GM19193 (cell line): Measurements from ENCODE around the gene MAST3.

Source experiments
- POLR2A ChIP-seq: IDR thresholded peaks from 4 replicates; pipeline ENCODE4 v1.6.1; 2011; ENCODE audit not compliant: insufficient read depth, insufficient read length; ENCODE audit errors: extremely low read depth

The MAST3 gene

DNA sequence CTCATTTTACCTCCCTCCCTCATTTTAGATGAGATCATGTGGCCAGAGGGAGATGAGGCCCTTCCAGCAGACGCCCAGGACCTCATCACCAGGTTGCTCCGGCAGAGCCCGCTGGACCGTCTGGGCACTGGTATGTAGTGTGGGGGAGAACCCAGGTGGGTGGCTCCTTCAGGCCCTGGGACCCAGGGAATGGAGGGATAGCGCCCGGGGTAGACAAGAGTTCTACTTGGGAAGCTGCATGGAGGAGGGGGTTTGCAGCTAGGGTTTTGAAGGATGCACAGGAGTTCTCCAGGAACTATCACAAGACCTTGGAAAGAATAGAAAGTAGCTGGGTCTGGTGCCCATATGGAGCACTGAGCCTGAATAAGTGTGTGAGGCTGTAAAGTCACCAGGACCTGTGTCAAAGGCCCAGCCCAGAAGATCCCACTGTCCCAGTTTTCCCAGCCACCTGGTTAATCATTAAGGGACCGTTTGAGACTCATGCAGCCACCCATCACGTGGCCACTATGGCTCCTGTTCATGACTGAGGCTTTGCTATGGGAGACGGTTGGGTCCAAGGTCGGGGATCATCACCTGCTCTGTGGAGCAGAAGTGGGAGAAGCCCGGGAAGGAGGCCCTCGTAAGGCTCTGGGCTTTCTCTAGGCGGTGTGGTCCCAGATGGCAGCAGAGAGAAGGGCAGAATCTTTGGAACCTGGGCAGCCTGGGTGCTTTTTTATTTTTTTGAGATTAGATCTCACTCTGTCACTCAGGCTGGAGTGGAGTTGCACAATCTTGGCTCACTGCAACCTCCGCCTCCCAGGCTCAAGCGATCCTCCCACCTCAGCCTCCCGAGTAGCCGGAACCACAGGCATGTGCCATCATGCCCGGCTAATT lies 38.4 kb downstream of the MAST3 start:
- TF ChIP-seq POLR2A = no peak

DNA sequence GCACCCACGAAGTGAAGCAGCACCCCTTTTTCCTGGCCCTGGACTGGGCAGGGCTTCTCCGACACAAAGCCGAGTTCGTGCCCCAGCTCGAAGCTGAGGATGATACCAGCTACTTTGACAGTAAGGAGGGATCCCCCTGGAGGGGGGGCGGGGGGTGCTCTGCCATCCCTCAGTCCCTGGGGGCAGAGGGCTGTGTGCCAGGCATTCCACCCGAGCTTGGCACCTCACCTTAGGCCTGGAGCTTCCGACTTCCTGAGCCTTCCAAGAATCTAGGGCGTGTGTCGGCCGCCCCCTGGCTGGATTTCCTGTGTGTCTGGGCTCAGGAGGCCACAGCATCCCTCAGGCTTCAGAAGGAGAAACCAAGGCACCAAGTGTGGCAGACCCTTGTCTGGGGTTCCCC lies 39.7 kb downstream of the MAST3 start:
- TF ChIP-seq POLR2A = no peak

DNA sequence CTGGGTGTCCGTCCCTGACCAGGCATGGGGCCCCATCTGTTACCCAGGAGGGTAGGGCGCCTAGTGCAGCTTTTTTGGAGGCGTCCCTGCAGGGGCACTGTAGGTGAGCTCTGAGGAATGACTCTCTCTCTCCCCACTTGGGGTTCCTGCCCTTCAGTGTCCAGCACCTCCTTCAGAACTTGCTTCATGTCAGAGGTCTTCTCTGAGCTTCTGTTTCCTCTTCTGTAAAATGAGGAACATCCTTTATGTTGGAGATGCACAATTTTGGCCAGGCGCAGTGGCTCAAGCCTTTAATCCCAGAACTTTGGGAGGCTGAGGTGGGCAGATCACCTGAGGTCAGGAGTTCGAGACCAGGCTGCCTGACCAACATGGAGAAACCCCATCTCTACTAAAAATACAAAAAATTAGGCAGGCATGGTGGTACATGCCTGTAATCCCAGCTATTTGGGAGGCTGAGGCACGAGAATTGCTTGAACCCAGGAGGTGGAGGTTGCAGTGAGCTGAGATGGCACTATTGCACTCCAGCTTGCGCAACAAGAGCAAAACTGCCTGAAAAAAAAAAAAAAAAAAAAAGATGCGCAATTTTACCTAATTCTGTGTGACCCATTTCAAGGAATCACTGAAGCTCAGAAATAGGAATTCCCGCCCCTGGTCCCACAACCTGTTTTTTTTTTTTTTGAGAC lies 40.2 kb downstream of the MAST3 start:
- TF ChIP-seq POLR2A = no peak

DNA sequence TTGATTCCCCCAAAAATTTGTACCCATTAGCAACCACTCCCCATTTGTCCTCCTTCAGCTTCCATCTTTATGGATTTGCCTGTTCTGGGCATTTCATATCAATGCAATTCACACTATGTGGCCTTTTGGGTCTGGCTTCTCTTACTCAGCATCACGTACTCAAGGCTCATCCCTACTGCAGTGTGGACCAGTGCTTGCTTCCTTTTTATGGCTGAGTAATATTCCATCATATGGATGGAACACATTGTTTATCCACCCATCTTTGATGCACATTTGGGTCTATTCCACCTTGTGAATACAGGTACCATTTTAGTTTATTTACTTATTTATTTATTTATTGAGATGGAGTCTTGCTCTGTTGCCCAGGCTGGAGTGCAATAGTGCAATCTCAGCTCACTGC lies 42.9 kb downstream of the MAST3 start:
- TF ChIP-seq POLR2A = no peak

DNA sequence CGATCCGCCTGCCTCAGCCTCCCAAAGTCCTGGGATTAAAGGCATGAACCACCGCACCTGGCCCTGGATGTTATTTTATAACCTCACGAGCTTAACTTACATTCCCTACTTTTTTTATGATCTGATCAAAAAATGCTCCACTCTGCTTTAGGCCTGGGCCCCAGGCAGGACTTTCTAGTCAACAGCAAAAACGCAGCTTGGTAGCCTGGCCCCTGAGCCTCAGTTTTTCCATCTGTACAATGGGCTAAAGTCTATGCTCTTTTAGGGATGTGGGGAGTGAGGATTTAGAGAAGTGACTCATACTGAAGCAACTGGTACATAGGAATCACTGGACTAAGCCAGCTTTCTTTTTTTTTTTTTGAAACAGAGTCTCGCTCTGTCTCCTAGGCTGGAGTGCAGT lies 43.5 kb downstream of the MAST3 start:
- TF ChIP-seq POLR2A = no peak

DNA sequence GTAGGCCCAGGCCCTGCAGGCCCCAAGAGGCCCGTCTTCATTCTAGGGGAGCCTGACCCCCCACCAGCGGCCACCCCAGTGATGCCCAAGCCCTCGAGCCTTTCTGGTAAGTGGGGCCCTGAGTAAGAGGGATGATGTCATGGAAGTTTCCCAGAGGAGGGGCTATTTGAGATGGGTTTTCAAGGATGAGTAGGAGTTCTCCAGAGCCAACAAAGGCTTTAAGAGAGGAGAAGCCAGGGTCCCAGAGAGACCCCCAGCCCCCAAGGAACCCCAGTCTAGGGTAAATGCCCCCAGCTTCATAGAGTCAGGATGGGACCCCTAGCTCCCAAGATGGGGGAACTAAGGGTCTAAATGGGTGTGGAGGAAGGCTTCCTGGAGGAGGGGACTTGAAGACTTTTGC lies 46.3 kb downstream of the MAST3 start:
- TF ChIP-seq POLR2A = no peak

DNA sequence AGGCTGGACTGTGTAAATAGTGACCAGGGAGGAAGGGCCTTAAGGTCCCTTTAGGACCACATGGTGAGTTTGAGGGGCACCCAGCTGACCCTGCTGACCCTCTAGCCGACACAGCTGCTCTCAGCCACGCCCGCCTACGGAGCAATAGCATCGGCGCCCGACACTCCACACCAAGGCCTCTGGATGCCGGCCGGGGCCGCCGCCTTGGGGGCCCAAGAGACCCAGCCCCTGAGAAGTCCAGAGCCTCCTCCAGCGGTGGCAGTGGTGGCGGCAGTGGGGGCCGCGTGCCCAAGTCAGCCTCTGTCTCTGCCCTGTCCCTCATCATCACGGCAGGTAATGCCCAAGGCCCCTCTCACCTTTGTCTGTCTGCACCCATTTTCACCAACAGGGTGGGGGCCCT lies 46.8 kb downstream of the MAST3 start:
- no peak for TF ChIP-seq POLR2A

DNA sequence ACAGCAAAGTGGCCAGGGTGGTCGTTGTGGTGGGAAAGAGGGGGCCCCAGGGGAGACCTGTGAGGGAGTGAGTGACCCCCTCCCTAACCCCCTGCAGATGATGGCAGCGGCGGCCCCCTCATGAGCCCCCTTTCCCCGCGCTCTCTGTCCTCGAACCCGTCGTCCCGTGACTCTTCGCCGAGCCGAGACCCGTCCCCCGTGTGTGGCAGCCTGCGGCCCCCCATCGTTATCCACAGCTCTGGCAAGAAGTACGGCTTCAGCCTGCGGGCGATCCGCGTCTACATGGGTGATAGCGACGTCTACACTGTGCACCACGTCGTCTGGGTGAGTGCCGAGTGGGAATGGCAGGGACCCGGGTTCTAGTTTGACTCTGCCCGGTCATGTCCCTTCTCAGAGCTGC lies 47.3 kb downstream of the MAST3 start:
- no peak for TF ChIP-seq POLR2A

DNA sequence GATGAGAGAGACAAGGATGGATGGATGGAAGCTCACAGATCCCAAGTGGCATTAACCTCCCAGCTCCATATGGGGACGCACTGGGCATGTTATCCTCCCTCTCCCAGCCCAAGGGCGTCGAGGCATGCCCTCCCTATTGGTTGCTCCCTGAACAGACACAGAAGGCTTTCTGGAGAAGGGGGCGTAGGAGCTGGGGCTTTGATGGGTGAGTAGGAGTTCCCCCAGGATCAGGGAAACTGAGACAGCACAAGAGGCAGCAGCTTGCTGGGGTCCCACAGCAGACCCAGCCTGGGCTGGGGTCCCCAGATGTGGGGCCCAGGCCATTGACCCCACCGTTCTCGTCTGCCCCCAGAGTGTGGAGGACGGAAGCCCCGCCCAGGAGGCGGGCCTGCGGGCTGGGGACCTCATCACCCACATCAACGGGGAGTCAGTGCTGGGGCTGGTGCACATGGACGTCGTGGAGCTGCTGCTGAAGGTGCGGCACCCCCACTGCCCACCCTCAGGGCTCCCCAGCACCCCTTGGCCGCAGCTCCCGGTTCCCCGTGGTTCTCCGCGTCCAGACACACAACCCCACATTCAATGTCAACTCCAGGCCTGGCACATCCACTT lies 47.9 kb downstream of the MAST3 start:
- no peak for TF ChIP-seq POLR2A

DNA sequence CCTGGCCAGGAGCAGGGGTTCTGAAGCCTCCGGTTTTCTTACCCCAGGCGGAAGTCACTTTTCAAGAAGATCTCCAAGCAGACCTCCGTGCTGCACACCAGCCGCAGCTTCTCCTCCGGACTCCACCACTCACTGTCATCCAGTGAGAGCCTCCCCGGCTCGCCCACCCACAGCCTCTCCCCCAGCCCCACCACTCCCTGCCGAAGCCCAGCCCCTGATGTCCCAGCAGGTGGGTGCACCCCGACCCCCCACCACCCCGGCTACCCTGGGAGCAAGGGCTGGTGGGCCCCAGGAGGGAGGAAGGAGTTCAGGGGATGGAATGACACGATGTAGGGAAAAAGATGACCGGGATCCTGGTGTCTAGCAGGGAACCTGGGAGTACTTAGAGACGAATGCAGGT lies 49.8 kb downstream of the MAST3 start:
- no peak for TF ChIP-seq POLR2A

DNA sequence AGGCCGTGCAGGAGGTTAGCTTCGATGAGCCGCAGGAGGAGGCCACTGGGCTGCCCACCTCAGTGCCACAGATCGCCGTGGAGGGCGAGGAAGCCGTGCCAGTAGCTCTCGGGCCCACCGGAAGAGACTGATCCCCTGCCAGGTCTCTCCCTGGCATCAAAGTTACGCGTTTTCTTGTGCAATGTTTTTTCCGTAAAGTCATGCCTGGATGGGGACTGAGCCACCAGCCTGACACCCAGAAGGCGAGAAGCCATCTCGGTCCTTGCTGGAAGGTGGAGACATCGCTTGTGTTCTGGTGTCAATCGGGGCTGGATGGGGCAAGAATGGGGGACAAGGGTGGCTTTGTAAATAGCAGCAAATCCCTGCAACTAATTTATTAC lies 52.0 kb downstream of the MAST3 start:
- TF ChIP-seq POLR2A = no peak

DNA sequence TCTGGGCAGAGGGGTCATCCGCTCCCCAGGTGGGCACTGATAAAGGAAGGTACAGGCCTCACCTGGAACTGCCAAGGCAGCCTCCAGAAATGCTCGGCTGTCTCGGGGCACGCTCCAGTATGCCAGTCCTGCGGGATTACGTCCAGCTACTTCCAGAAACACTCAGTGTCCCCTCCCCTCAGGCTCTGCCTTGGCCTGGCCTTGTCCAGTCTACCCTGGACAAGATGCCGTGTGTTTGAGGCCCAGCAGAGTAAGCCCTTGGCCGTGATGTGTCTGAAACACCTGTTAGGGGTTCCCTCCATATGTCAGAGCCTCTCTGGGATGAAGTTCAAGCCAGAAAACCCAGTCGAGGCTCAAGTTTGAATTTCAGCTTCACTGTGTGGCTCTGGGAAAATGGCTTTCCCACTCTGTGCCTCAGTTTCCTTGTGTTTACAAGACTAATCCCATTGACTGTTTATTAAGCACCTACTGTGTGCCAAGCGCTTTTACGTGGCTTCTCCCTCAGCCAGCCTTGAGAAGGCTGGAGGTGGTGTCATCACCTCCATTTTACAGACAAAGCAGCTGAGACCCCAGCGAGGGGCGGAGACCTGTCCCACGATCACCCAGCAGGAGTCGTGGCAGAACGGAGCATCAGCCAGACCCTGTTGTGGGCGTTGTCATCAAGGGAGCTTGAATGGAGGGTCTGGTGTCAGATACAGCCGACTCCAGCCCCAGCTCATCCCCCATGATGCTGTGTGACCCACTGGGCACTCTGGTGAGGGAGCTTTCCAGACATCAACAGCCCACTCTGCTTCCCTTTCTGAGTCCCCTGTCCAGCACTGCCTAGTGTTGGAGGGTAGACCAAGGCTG lies 53.4 kb downstream of the MAST3 start:
- TF ChIP-seq POLR2A = no peak

DNA sequence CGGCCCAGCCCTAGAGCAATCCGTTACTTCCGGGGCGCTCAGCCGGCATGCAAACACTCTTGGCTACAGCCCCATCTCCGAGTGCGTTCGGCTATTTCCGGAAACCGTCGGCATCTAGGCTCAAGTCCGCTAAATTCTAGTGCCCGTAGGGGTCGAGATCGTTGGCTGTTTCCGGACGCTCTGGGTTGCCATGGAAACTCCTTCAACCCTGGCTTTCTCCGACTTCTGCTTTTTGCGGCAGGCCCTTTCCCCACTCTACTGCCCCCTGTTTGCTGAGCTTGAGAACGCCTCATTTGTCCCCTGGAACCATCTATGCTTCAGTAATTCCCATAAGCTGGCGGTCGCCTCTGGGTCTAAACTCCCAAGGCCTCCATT lies 54.9 kb downstream of the MAST3 start:
- peak; percentile 61 for TF ChIP-seq POLR2A

DNA sequence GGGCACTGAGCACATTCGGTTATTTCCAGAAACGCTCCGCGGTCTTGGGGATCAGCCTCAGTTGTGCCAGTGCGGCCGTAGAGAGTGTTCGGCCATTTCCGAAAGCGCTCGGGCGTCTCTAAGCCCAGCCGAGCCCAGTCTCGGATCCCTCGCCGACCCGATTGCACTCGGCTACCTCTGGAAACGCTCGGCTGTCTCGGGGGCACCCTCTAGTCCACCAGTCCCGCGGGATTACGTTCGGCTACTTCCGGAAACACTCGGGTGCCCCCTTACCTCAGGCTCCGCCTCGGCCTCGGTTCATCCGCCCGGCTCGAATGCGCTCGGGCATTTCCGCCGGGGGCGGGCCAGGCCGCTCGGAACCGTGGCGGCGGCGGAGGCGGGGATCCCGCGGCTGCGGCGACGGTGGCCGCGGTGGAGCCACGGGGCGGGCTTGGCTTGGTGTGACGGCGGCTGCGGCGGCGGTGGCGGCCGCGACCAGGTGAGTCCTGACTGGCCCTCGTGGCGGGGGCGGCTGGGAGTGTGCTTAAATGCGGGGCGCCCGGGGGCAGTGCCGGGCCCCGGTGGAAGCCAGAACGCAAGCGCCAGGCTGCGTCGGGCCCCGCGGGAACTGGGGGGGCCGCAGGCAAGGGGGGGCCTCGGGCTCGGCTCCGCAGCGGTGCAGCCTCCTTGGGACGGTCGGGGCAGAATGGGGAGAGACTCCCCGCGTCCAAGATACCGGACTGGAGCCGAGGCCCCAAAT lies 55.4 kb downstream of the MAST3 start, which contains the start of gene PIK3R2:
TSS of gene PIK3R2 (plus strand) at position 347 of the 739 bp plus-strand sequence. CDS start 2,717 bp downstream, outside the sequence.
- peak; percentile 40 for TF ChIP-seq POLR2A
